GM12873 (cell line): Measurements from ENCODE around the gene CCDC24.

Experiments
- TF ChIP-seq, protein P1 (sequence below): IDR thresholded peaks from 2 replicates; pipeline ENCODE4 v1.5.1; 2012; ENCODE audit warnings: low read depth, mild to moderate bottlenecking, moderate library complexity, low read length, control low read depth; ENCODE audit not compliant: insufficient read depth; ENCODE audit errors: missing control alignments

The CCDC24 gene

DNA sequence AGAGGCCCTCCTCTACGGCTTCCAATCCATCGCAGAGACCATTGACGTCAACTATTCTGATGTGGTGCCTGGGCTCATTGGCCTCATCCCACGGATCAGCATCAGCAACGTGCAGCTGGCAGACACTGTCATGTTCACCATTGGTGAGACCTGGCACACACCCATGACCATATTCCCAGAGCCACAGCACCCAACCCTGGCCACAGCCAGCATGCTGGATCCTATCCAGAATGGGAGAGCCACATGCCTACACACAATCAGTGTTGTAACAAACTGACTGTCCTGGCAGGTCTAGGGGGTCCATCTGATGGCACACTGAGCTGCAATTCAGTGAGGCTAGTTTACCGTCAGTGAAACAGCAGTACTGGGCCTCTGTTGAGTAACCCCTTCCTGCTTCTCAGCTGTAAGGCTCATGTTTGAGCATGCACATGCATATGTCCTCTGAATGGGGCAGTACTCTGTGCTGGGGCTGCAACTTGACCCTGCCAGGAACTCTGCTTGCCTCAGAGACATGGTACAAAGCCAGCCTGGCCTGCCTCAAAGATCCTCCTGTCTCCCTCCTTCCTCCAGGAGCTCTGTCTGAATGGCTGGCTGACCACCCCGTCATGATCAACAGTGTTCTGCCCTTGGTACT lies 33.9 kb upstream of the CCDC24 start:
- TF ChIP-seq, protein P1, sequence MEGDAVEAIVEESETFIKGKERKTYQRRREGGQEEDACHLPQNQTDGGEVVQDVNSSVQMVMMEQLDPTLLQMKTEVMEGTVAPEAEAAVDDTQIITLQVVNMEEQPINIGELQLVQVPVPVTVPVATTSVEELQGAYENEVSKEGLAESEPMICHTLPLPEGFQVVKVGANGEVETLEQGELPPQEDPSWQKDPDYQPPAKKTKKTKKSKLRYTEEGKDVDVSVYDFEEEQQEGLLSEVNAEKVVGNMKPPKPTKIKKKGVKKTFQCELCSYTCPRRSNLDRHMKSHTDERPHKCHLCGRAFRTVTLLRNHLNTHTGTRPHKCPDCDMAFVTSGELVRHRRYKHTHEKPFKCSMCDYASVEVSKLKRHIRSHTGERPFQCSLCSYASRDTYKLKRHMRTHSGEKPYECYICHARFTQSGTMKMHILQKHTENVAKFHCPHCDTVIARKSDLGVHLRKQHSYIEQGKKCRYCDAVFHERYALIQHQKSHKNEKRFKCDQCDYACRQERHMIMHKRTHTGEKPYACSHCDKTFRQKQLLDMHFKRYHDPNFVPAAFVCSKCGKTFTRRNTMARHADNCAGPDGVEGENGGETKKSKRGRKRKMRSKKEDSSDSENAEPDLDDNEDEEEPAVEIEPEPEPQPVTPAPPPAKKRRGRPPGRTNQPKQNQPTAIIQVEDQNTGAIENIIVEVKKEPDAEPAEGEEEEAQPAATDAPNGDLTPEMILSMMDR: no peak

DNA sequence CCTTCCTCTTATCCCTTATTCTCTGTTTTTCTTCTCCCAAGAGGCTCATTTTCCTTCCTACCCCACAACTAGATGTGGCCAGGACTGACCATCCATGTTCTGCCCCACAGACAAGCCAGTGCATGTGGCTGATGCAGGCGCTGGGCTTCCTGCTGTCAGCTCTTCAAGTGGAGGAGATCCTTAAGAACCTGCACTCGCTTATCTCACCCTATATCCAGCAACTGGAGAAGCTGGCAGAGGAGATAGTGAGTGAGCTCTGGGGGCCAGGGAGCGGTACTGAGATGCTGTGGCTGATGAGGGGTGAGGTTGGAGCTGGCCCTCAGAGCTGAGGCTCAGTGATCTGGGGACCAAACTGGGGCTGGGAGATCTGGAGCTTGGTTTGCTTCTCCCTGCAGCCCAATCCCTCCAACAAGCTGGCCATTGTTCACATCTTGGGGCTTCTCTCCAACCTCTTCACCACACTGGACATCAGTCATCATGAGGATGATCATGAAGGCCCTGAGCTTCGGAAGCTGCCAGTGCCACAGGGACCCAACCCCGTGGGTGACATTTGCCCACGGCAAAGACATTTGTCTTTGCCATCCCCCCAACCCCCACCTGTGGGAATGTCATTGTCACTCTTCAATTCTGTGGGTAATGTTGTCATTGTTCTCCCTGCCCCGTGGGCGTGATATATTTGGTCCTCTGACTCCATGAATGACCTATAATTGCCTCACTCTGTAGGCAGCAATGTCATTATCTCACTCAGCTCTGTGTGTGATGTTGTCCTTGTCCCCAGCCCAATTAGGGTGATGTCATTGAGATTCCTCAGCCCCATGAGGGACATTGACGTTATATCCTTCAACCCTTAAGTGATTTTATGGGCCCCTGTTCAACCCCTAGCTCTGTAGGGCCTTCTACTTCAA lies 32.8 kb upstream of the CCDC24 start:
- TF ChIP-seq, protein P1: no peak

DNA sequence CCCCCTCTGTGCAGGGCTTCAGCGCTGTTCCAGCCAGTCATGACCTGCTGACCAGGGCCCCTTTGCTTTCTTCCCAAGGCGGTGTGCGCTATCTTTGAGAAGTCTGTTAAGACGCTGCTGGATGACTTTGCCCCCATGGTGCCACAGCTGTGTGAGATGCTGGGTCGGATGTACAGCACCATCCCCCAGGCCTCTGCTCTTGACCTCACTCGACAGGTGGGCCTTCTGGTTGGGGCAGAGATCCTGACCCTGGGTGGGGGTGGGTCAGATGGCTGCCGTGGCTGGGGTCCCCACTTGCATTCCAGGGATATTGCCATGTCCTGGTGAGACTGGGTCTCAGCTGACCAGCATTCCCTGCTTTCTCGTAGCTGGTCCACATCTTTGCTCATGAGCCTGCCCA lies 30.6 kb upstream of the CCDC24 start:
- TF ChIP-seq, protein P1: no peak

DNA sequence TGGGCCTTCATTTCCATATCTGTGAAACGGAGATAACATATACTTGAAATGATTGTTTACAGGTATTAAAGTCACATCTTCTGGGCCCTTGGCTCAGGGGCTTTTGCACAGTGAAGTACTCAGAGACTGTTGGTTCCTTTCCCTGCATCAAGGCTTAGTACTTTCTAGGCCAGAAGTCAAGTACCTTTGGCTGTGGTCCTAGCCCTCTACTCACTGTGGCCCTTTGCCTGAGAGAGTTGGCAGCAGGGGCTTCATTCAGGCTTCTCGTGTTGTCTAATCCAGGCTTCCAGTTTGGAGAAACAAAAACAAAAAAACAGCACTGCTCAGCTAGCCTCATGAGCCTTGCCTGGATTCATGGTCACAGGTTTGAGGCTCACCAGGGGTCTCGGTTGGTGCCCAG lies 29.7 kb upstream of the CCDC24 start:
- TF ChIP-seq, protein P1: no peak

DNA sequence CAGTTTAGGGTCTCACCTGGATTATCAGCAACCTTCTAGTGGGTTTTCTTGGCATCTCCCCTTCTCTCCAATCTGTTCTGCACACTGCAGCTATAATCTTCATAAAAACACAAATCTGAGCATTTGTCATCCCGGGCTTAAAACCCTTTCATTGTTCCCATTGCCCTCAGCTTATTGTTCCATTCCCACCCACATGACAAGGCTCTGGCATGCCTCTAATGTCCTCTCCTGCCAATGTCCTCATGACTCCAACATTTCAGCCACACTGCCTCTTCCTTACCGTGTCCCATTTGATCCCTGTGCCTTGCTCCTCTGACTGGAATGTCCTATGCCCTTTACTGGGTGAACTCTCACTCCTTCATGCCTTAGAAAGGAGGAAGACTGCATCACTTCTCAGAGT lies 29.1 kb upstream of the CCDC24 start:
- TF ChIP-seq, protein P1: no peak

DNA sequence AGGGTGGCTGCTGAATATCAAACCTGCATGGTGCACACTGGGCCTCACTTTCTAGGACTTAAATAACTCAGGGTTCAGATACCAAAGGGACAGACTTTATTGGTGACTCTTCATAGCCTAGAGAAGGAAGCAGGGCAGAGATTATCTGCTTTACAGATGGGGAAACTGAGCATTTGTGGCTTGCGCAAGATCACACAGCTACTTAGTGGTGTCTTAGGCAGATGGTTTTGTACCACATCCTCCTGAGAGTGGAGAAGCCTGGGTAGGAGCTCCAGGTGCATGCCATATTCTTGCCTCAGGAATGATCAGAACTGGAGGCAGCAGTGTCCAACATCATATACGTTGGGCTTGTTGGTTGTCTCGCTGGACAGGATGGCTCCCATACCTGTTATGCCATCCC lies 28.4 kb upstream of the CCDC24 start:
- TF ChIP-seq, protein P1: no peak

DNA sequence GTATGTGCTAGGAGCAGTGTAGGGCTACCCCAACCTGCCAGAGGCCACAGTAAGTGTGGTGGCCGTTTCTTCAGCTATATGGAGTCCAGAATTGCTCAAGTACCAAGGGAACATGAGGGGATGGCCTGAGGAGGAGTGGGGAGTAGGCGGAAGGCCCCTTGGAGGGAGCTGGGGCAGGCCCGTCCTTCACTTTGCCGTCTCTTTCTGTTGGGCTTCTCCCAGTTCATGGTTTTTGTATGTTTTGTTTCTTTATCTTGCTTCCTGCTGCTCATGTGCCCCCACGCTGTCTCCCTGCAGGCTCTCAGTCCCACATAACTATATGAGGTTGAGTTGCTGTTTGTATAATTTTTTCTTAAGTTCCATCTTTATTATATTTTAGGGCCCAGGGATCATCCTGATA lies 27.5 kb upstream of the CCDC24 start:
- TF ChIP-seq, protein P1: no peak
